Liver (tissue), 9 donors: ENCODE measurements around the gene SPTAN1. TPM values are rescaled to one million over a fixed set of nuclear protein-coding genes. Genes with fewer than 3 reads are reported as not detected.

Source experiments
- DNase-seq: peaks from one replicate; pipeline ENCODE4 v3.0.0-alpha.2; 2017; ENCODE audit warnings: low spot score
- H3K27ac ChIP-seq, 2 donors: one replicate each; pipeline ENCODE4 v1.7.0; 2013; ENCODE audit warnings: inconsistent platforms in 2 of 2, low read length in 2 of 2, control low read depth in 1 of 2, low read depth in 1 of 2, mild to moderate bottlenecking in 1 of 2
- H3K27me3 ChIP-seq, 4 donors: one replicate each; pipeline versions ENCODE4 v1.6.1 to v1.7.0; 2013; ENCODE audit warnings: low read length in 3 of 4, inconsistent platforms in 1 of 4, mild to moderate bottlenecking in 1 of 4, moderate library complexity in 1 of 4; ENCODE audit not compliant: control insufficient read depth in 4 of 4, insufficient read depth in 4 of 4
- H3K36me3 ChIP-seq, 4 donors: one replicate each; pipeline versions ENCODE4 v1.6.1 to v1.7.0; 2013; ENCODE audit warnings: low read length in 3 of 4, mild to moderate bottlenecking in 3 of 4, low read depth in 1 of 4, moderate library complexity in 1 of 4; ENCODE audit not compliant: control insufficient read depth in 4 of 4, insufficient read depth in 3 of 4
- H3K4me1 ChIP-seq, 4 donors: one replicate each; pipeline versions ENCODE4 v1.6.1 to v1.7.0; 2013; ENCODE audit warnings: low read length in 3 of 4, mild to moderate bottlenecking in 3 of 4, moderate library complexity in 1 of 4; ENCODE audit not compliant: control insufficient read depth in 4 of 4, insufficient read depth in 4 of 4
- H3K4me3 ChIP-seq, 3 donors: one replicate each; pipeline versions ENCODE4 v1.6.1 to v1.7.0; 2013; ENCODE audit warnings: low read length in 3 of 3, control low read depth in 1 of 3, low read depth in 1 of 3, mild to moderate bottlenecking in 1 of 3
- H3K9ac ChIP-seq, 2 donors: one replicate each; pipeline ENCODE4 v1.7.0; 2013; ENCODE audit warnings: low read length in 2 of 2, mild to moderate bottlenecking in 2 of 2, moderate library complexity in 2 of 2, control low read depth in 1 of 2, low read depth in 1 of 2
- H3K9me3 ChIP-seq, 4 donors: one replicate each; pipeline versions ENCODE4 v1.6.1 to v1.7.0; 2013; ENCODE audit warnings: low read length in 3 of 4; ENCODE audit not compliant: control insufficient read depth in 4 of 4
- ATF3 ChIP-seq: IDR thresholded peaks from 2 replicates; pipeline ENCODE4 v1.6.1; 2016; ENCODE audit warnings: antibody characterized with exemption
- CTCF ChIP-seq: fragments of 150-350 bp; IDR thresholded peaks from 2 replicates; pipeline ENCODE4 v1.5.1; 2017; ENCODE audit warnings: improper control_type of control experiment, low read depth, low read length; ENCODE audit not compliant: missing input control
- EGR1 ChIP-seq, 2 donors: IDR thresholded peaks; 2 replicates each; pipeline ENCODE4 v1.6.1; 2016 to 2018; ENCODE audit warnings: antibody characterized with exemption in 2 of 2, low read depth in 2 of 2
- FOXA1 ChIP-seq: IDR thresholded peaks from 2 replicates; pipeline ENCODE4 v1.6.1; 2016; ENCODE audit warnings: antibody characterized with exemption
- FOXA2 ChIP-seq: IDR thresholded peaks from 2 replicates; pipeline ENCODE4 v1.6.1; 2016; ENCODE audit warnings: antibody characterized with exemption
- HNF4A ChIP-seq, 2 donors: conservative IDR thresholded peaks; 2 replicates each; pipeline ENCODE4 v1.6.1; 2016; ENCODE audit warnings: antibody characterized with exemption in 2 of 2, mild to moderate bottlenecking in 2 of 2
- HNF4G ChIP-seq: IDR thresholded peaks from 2 replicates; pipeline ENCODE4 v1.6.1; 2016; ENCODE audit warnings: antibody characterized with exemption
- JUND ChIP-seq, 2 donors: IDR thresholded peaks; 2 replicates each; pipeline ENCODE4 v1.6.1; 2016; ENCODE audit warnings: antibody characterized with exemption in 2 of 2
- MAX ChIP-seq: IDR thresholded peaks from 2 replicates; pipeline ENCODE4 v1.6.1; 2016; ENCODE audit warnings: antibody characterized with exemption
- NR2F2 ChIP-seq: IDR thresholded peaks from 2 replicates; pipeline ENCODE4 v1.6.1; 2016; ENCODE audit warnings: antibody characterized with exemption
- RAD21 ChIP-seq, 2 donors: IDR thresholded peaks; 2 replicates each; pipeline ENCODE4 v1.6.1; 2016; ENCODE audit warnings: antibody characterized with exemption in 2 of 2, mild to moderate bottlenecking in 2 of 2
- REST ChIP-seq: IDR thresholded peaks from 2 replicates; pipeline ENCODE4 v1.6.1; 2016; ENCODE audit warnings: antibody characterized with exemption, mild to moderate bottlenecking
- RXRA ChIP-seq, 2 donors: IDR thresholded peaks; 2 replicates each; pipeline ENCODE4 v1.6.1; 2017 to 2018; ENCODE audit warnings: antibody characterized with exemption in 2 of 2, mild to moderate bottlenecking in 1 of 2
- SP1 ChIP-seq: IDR thresholded peaks from 2 replicates; pipeline ENCODE4 v1.6.1; 2018; ENCODE audit warnings: antibody characterized with exemption, mild to moderate bottlenecking
- TAF1 ChIP-seq: conservative IDR thresholded peaks from 2 replicates; pipeline ENCODE4 v1.6.1; 2016; ENCODE audit warnings: antibody characterized with exemption, mild to moderate bottlenecking
- YY1 ChIP-seq: IDR thresholded peaks from 2 replicates; pipeline ENCODE4 v1.6.1; 2016; ENCODE audit warnings: antibody characterized with exemption, mild to moderate bottlenecking
- ZBTB33 ChIP-seq: IDR thresholded peaks from 2 replicates; pipeline ENCODE4 v1.6.1; 2016; ENCODE audit warnings: antibody characterized with exemption
- WGBS: extraction: QIAGEN DNeasy Blood & Tissue Kit; methylation state at CpG from one replicate; pipeline ENCODE4 v1.1.7; 2013; 5-methylcytosine and 5-hydroxymethylcytosine counted together
- polyA plus RNA-seq, 2 donors: library from polyadenylated mRNA; stranded (reverse) in 1 of 2; unstranded in 1 of 2; fragments of 200-250 nt in 1 of 2; fragments of >200 nt in 1 of 2; fragmentation: Nextera tagmentation in 1 of 2; extraction: Ambion mirVana in 1 of 2; gene quantifications; one replicate each; pipeline versions ENCODE4 v1.2.1 to v1.2.3, GENCODE V29; 2013 to 2015
- total RNA-seq, 2 donors: library from RNA; depleted of rRNA; stranded (reverse); fragments of >200 nt; gene quantifications; one replicate each; pipeline ENCODE4 v1.2.3, GENCODE V29; 2014
- donor health status: healthy.
- donor health status: healthy.
- donor health status: healthy.
- donor health status: healthy.
- donor health status: healthy.

Gene SPTAN1
- total and polyA plus RNA-seq, 4 donors: 31.3 to 86.5 (median 60.4) TPM

GRCh38 chr9:128523199-128523925 is 29.0 kb upstream of the SPTAN1 start:
- H3K27me3 ChIP-seq: no peaks in the 10 kb centered on the region
- peaks cover 0 to 13% (median 9%) of the 10 kb centered on the region in 4 donors for H3K4me1 ChIP-seq
- H3K4me3 ChIP-seq: no peak overlapping the region
- no peak overlapping the region for H3K9ac ChIP-seq
- WGBS: 49% methylated on average over 13 of the region's 13 CpGs
- no peak for DNase-seq
- peak overlapping the region; percentile 68 to 83 for H3K27ac ChIP-seq
- peaks cover 8 to 23% (median 19%) of the 10 kb centered on the region in 4 donors for H3K36me3 ChIP-seq
- H3K9me3 ChIP-seq: no peaks in the 10 kb centered on the region
- TF ChIP-seq ZBTB33 (no peak), HNF4A (conservative IDR thresholded peaks at IDR 0.05) (peak; percentile 86 to 87), RAD21 (IDR thresholded peaks at IDR 0.05) (peak; percentile 49 to 61), ATF3 (no peak), CTCF (no peak), EGR1 (IDR thresholded peaks at IDR 0.05; ENCODE audit: low read depth in 2 of 2) (peak in 1 of 2 donors; percentile 56), NR2F2 (no peak), TAF1 (no peak), HNF4G (peak; percentile 81), SP1 (peak; percentile 95), MAX (no peak), RXRA (IDR thresholded peaks at IDR 0.05) (peak; percentile 46 to 54), YY1 (no peak), FOXA2 (no peak), JUND (IDR thresholded peaks at IDR 0.05) (no peak)

GRCh38 chr9:128526720-128527119 is 25.7 kb upstream of the SPTAN1 start:
- TF ChIP-seq JUND (IDR thresholded peaks at IDR 0.05): no peak
- TF ChIP-seq RAD21 (IDR thresholded peaks at IDR 0.05): no peak
- TF ChIP-seq CTCF: no peak
- TF ChIP-seq YY1: no peak
- TF ChIP-seq FOXA2: no peak
- TF ChIP-seq ATF3: no peak
- TF ChIP-seq HNF4G: no peak
- TF ChIP-seq FOXA1: no peak
- no peak for TF ChIP-seq NR2F2
- no peak for TF ChIP-seq ZBTB33
- TF ChIP-seq RXRA (IDR thresholded peaks at IDR 0.05): no peak
- no peak for TF ChIP-seq REST
- WGBS: 97% methylated on average over 2 of the region's 2 CpGs
- no peak for DNase-seq
- no peaks in the 10 kb centered on the region for H3K27me3 ChIP-seq
- H3K27ac ChIP-seq: no peak overlapping the region
- H3K9ac ChIP-seq: no peak overlapping the region
- no peak overlapping the region for H3K4me3 ChIP-seq
- H3K9me3 ChIP-seq: no peaks in the 10 kb centered on the region
- peaks cover 0 to 13% (median 9%) of the 10 kb centered on the region in 4 donors for H3K4me1 ChIP-seq
- peaks cover 10 to 42% (median 28%) of the 10 kb centered on the region in 4 donors for H3K36me3 ChIP-seq
